GM18508 (cell line): ENCODE measurements around the gene TOB2.

Experiments used
- ATAC-seq: cut with Tn5 transposase; IDR thresholded peaks from one replicate; pipeline ENCODE4 v1.9.1; 2021; ENCODE audit warnings: moderate number of reproducible peaks; ENCODE audit not compliant: insufficient read depth, unreplicated experiment

The TOB2 gene

DNA sequence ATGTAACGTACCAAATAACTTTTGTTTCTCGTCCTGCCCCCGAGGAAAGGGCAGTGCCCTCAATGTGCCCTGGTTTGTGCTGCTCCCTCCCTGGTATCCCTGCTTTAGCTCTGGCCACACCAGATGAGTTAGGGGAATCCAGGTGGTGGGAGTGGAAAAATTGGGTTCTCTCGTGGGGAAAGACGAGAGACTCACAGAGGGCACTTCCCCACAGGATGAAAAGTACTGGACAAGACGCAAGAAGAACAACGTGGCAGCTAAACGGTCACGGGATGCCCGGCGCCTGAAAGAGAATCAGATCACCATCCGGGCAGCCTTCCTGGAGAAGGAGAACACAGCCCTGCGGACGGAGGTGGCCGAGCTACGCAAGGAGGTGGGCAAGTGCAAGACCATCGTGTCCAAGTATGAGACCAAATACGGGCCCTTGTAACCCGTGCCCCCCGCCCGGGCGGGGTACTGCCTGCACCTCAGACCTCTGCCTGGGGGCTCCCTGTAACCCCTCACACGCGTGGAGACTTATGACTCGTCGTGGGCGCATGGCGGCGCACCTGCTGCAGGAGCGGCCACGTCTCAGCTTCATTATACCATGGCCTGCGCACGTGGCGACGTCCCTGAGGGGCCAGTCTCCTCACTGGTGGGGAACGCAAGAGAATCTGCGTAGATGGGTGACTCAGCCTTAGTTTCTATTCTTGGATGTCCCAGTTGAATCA lies 50.9 kb downstream of the TOB2 start:
- no peak for ATAC-seq

DNA sequence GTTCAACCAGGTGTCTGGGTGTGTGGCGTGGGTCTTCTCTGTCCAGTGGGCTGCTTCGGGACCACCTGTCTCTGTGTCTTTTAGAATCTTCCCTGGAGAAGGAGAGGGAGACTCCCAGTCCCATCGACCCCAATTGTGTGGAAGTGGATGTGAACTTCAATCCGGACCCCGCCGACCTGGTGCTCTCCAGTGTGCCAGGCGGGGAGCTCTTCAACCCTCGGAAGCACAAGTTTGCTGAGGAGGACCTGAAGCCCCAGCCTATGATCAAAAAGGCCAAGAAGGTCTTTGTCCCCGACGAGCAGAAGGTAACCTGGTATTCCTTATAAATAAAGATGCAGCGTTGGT lies 52.6 kb downstream of the TOB2 start:
- no peak for ATAC-seq

DNA sequence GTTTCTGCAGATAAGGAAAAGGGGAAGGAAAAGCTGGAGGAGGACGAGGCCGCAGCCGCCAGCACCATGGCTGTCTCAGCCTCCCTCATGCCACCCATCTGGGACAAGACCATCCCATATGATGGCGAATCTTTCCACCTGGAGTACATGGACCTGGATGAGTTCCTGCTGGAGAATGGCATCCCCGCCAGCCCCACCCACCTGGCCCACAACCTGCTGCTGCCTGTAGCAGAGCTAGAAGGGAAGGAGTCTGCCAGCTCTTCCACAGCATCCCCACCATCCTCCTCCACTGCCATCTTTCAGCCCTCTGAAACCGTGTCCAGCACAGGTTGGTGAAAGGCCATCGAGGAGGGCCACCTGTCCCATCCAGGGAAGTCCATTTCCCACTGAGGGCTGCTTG lies 59.3 kb downstream of the TOB2 start:
- ATAC-seq: no peak

DNA sequence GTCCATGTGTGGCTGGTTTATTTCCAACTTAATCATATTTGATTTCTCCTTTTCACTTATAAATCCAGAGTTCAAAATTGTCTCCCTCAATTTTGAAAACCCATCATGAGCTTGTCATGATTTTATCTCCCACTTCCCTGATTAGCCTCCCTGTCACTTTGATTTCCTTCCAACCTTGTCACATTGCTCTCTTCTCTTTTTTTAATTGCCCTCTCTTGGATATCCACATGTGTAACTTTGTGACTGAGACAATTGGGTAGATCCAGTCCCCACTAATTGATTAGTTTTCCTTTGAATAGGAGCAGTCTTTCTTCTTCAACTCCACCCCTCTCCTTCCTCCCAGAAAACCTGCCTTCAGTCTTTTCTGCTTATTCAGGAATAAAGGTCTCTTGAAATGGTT lies 62.5 kb downstream of the TOB2 start:
- ATAC-seq: no peak
